ENCODE measurements around the gene OBSL1.

OBSL1 gene

DNA sequence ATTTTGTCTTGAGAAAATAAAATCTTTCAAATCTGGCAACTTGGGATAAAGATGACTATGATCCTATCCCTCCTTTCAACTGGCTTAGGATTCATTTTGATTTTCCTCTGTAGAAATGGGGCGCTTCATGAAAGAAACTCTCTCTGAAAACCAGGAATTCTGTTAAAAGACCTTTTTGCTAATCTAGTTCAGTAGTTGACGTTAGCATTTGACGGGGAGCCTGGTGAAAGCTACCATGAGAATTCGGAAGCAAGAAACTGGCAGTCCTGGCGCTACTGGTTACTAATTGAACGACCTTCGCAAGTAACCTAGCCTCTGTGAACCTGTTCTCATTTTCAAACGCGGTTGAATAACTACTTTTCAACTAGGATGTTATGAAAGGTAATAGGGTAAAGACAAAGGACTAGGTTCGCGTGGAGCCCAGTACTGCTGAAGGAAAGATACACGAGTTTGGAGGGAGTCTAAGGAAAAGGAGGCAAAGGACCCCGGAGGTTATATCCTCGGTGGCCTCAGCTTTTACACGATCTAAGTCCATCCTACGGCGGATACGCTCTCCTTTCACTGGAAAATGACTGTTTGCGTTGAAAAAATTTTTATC lies 25.7 kb upstream of the OBSL1 start:
- TF ChIP-seq, protein P1, sequence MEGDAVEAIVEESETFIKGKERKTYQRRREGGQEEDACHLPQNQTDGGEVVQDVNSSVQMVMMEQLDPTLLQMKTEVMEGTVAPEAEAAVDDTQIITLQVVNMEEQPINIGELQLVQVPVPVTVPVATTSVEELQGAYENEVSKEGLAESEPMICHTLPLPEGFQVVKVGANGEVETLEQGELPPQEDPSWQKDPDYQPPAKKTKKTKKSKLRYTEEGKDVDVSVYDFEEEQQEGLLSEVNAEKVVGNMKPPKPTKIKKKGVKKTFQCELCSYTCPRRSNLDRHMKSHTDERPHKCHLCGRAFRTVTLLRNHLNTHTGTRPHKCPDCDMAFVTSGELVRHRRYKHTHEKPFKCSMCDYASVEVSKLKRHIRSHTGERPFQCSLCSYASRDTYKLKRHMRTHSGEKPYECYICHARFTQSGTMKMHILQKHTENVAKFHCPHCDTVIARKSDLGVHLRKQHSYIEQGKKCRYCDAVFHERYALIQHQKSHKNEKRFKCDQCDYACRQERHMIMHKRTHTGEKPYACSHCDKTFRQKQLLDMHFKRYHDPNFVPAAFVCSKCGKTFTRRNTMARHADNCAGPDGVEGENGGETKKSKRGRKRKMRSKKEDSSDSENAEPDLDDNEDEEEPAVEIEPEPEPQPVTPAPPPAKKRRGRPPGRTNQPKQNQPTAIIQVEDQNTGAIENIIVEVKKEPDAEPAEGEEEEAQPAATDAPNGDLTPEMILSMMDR (IDR thresholded peaks at IDR 0.05; ENCODE audit: borderline replicate concordance, insufficient read depth, low read depth, low read length): no peak
- peak overlapping the region; percentile 63 for H3K4me3 ChIP-seq (ENCODE audit: low read depth, low read length)

DNA sequence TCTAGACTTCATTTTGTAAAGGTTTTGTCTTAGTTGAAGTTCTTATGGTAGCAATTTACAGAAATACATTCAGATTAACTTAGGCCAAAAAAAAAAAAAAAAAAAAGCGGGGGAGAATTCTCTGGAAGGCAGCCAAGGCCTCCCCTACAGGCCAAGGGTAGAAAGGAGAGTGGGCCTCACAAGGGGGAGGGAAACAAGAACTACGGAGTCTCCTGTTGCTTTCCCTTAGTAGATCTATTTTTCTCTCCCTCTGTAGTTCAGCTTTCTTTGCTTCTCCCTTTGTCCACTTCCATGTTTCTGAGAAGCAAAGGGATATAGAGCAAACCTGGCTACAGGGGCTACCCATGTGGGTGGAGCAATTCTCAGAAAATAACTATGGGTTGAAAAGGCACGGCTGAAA lies 23.9 kb upstream of the OBSL1 start:
- no peak overlapping the region for H3K4me3 ChIP-seq (ENCODE audit: low read depth, low read length)
- TF ChIP-seq, protein P1 (IDR thresholded peaks at IDR 0.05; ENCODE audit: borderline replicate concordance, insufficient read depth, low read depth, low read length): no peak

DNA sequence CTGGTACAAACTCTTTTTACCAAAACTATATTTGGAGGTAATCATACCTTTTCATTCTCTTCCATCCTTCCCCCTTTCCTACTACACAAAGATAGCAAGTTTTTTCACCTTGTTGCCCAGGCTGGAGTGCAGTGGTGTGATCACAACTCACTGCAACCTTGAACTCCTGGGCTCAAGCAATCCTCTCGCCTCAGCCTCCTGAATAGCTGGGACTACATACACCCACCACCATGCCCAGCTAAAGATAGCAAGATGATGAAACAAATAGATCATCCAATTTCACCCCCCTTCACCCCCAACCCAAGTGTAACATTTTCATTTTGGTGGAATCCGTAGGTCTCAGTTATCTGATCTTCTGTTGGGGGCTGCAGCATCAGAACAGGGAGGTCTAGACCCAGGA lies 21.8 kb upstream of the OBSL1 start:
- H3K4me3 ChIP-seq (ENCODE audit: low read depth, low read length): no peak overlapping the region
- TF ChIP-seq, protein P1 (IDR thresholded peaks at IDR 0.05; ENCODE audit: borderline replicate concordance, insufficient read depth, low read depth, low read length): no peak

DNA sequence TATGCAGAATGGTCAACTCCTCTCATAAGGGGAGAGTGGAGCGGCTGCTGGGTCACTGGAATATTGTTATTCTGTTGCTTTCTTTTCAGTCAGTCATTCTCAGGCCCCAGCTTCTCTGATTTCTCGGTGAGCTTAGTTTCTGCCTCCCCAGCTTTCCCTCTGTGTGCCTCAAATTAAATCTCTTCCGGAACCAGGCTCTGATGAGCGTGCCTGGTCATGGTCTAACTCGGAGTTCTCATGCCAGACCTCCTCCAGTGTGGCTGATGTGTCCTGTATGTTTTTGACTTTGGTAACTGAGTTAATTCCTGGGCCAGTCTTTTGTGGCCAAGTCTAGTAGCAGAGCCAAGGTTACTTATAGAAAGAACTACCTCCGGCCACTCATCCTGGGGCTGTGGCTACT lies 21.4 kb upstream of the OBSL1 start:
- TF ChIP-seq, protein P1 (IDR thresholded peaks at IDR 0.05; ENCODE audit: borderline replicate concordance, insufficient read depth, low read depth, low read length): no peak
- no peak overlapping the region for H3K4me3 ChIP-seq (ENCODE audit: low read depth, low read length)

DNA sequence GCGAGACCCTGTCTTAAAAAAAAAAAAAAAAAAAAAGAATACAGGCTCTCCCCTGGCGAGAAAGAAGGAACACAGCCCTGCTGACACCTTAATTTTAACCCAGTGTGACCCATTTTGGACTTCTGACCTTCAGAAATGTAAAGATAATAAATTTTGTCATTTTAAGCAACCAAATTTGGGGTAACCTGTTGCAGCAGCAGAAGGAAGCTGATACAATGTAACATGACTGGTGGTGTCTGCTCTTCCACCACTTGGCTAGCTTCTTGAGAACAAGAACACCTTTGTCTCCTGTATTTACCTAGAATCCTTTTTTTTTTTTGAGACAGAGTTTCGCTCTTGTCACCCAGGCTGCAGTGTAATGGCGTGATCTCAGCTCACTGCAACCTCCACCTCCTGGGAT lies 19.8 kb upstream of the OBSL1 start:
- TF ChIP-seq, protein P1 (IDR thresholded peaks at IDR 0.05; ENCODE audit: borderline replicate concordance, insufficient read depth, low read depth, low read length): no peak
- H3K4me3 ChIP-seq (ENCODE audit: low read depth, low read length): no peak overlapping the region

DNA sequence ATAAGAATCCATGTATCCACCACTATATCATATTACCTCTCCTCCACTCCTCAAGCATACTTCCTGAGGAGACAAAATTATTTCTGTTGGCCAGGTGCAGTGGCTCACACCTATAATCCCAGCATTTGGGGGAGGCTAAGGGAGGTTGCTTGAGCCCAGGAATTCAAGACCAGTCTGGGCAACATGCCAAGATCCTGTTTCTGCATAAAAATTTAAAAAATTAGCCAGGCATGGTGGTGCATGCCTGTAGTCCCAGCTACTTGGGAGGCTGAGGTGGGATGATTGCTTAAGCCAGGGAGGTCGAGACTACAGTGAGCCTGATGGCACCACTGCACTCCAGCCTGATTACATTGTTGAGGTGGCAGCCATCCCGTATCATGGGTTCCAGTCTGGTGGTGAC lies 10.0 kb upstream of the OBSL1 start:
- TF ChIP-seq, protein P1 (IDR thresholded peaks at IDR 0.05; ENCODE audit: borderline replicate concordance, insufficient read depth, low read depth, low read length): no peak
- no peak overlapping the region for H3K4me3 ChIP-seq (ENCODE audit: low read depth, low read length)

DNA sequence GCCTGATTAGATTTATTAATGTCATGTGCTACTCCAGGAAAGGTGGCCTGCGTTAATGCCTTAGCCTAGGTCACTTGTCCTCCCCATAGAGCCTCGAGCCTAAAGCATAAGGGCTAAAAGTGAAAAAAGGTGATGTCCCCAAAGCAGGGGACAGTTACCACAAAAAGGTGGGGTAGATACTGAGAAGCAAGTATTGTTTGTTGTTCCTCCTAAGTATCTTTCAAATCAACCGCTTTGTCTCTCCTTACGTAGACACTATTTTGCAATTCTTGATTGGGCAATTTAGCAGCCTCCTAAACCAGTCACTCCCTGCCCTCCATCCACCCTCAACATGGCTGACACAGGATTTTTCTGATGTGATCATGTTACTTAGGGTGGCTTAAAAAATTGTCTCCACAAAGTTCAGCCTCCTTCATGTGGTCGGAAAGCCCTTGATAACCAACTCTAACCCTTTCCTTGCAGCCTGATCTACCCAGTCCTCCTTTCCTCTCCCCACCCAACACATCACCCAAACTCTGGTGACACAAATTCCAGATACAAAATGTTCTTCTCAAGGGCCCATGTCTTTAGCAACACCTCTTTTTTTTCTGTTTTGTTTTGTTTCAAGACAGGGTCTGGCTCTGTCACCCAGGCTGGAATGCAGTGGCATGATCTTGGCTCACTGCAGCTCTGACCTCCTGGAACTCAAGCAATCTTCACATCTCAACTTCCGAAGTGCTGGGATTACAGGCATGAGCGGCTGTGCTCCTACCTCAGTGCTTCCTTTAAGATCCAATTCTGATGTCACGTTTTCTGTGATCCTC lies 7.7 kb upstream of the OBSL1 start:
- no peak overlapping the region for H3K4me3 ChIP-seq (ENCODE audit: low read depth, low read length)
- TF ChIP-seq, protein P1 (IDR thresholded peaks at IDR 0.05; ENCODE audit: borderline replicate concordance, insufficient read depth, low read depth, low read length): no peak
